Activated CD4-positive, alpha-beta T cell treated with anti-CD3 and anti-CD28 coated beads for 24 hours (primary cell): ENCODE results near the gene ARL3.
"Not testable (repeated sequence)": the region's sequence is repeated elsewhere in the genome, so short reads cannot be mapped to it uniquely, and the experiment has no call there.

Source experiments
- DNase-seq, 2 donors: peaks; one replicate each; pipeline ENCODE4 v3.0.0-alpha.2; 2020; ENCODE audit warnings: low read depth in 2 of 2

The ARL3 gene

GRCh38 chr10:102673236-102673818, 40.9 kb downstream of the ARL3 start:
- DNase-seq = no peak

- DNase-seq = no peak
Measured at GRCh38 chr10:102670871-102671434, 43.2 kb downstream of the ARL3 start.

- DNase-seq = no peak
Measured at GRCh38 chr10:102670065-102670670, 44.0 kb downstream of the ARL3 start.

GRCh38 chr10:102669206-102670064, 44.8 kb downstream of the ARL3 start:
- DNase-seq = no peak

- no peak for DNase-seq
Measured at GRCh38 chr10:102668326-102669107, 45.7 kb downstream of the ARL3 start.

- DNase-seq = not testable (repeated sequence)
Measured at GRCh38 chr10:102667411-102667810, 46.8 kb downstream of the ARL3 start.

DNA sequence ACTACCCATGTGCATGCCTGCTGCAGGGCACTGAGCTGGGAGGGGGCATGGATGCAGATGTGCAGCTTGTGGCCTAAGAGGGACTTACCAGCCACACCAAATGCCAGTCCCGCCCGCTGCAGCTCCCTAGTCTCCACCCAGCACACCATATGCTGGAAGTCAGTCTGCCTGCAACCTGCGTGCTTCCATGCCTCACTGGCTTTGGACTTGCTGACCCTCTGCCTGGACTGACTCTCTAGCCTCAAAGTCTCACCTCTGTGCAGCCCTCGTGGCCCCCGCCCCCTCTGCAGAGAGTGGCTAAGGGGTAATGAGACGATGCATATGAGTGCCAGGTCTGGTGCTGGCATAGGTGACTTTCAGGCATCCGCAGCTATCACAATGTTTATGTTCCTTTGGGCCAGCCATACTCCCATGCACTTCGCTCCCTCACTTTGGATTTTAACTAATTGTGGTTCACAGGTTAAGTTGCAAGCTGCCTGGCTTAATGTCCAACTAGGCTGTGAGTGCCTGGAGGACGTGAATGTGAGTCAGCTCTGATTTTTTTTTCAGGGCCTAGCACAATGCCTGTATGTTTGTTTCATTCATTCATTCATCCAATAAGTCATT, 48.2 kb downstream of the ARL3 start:
- no peak for DNase-seq

DNA sequence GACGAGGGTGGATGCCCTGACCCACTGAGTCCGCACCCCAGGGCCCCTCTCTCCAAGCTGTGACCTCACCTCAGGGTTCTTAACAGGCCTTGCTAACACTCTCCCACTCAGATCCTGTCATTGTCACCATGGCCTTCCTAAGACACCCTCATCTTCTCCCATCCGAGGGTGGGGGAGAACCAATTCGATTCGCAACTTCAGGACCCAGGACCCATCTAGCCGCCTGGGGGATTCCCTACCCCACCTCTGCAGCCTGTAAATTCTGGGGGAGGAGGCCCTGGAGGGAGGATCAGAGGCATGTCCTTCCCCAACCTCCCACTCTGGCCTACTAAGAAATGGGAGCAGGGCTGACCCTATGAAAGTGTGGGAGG, 52.6 kb downstream of the ARL3 start:
- DNase-seq = no peak

- DNase-seq = peak; percentile 49 to 65
Measured at GRCh38 chr10:102660888-102661657, 53.1 kb downstream of the ARL3 start.

GRCh38 chr10:102658802-102659201, 55.4 kb downstream of the ARL3 start:
- no peak for DNase-seq

DNA sequence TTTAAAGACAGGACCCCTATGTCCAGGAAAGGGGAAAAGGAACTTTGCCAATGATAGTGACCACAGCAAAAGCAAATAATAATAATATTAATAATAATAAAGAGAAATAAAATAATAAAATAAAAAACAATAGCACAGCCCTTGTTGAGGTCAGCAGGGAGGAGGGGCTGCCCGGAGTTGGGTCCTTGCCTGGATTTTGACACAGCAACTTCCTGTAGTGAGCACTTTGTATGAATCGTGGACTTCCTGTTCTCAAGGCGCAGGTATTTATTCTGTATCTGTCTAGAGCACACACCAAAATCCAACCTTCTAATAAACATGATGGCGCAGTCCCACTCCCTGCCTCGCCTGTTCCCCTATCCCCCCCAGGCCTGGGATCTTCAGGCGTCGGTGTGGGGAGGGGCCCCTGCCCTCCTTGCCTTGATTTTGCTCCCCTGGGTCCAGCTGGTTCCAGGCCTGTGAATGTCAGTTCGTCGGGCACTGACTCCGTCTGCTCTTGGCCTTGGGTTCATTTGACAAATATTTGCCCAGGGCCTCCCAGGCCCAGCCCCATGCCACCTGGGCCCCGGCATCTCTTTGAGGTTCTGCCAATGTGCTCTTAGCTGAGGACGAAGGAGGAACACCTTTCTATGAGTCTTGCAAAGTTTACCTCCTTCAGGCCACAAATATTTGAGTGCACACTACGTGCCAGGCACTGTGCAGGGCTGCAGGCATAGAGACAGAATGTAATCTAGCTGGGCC, 56.0 kb downstream of the ARL3 start:
- DNase-seq = no peak

- DNase-seq = no peak
Measured at GRCh38 chr10:102657451-102657850, 56.7 kb downstream of the ARL3 start.

- DNase-seq = no peak
Measured at GRCh38 chr10:102656791-102657371, 57.3 kb downstream of the ARL3 start.

DNA sequence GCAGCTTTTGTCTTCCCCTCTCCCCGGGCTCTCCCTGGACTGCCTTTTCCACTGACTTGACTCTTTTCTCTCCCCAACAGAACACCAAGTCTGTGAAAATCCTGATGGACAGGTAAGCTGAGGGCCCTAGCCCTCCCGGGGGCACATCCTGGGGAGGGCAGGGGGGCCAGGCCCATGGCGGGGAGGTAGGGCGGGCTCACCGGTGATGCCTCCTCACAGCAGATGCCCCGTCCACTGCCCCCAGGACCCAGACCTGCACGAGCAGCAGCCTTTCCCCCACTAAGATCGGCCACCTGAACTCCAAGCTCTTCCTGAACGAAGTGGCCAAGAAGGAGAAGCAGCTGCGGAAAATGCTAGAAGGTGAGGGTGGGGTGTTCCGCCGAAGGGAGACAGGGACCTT, 58.2 kb downstream of the ARL3 start:
- no peak for DNase-seq

DNA sequence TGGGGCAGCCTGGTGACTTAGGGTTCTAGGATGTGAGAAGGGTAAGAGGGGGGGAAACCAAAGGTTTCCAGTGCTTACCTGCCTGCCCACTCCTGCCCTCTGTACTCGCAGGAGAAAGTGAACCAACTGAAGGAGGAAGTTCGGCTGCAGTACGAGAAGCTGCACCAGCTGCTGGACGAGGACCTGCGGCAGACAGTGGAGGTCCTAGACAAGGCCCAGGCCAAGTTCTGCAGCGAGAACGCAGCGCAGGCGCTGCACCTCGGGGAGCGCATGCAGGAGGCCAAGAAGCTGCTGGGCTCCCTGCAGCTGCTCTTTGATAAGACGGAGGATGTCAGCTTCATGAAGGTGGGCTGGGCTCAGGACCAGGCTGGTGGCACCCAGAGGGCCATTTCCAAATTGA, 59.2 kb downstream of the ARL3 start:
- DNase-seq = no peak

DNA sequence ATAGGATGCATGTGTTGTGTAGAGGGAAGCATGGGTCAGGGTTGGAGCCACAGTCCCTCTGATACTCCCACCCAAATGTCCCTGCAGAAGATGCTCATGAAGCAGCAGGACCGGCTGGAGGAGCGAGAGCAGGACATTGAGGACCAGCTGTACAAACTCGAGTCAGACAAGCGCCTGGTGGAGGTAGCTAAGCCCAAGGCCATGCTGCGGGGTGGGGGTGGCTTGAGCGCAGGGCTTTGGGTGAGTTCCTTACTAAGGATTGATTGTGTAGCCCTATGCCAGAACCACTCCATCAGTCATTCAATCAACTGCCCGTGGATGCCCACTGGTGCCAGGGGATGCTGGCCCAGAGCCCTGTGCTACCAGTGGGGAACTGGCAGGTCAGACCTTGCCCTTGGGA, 59.6 kb downstream of the ARL3 start:
- no peak for DNase-seq

- DNase-seq = no peak
Measured at GRCh38 chr10:102653060-102653459, 61.1 kb downstream of the ARL3 start.

DNA sequence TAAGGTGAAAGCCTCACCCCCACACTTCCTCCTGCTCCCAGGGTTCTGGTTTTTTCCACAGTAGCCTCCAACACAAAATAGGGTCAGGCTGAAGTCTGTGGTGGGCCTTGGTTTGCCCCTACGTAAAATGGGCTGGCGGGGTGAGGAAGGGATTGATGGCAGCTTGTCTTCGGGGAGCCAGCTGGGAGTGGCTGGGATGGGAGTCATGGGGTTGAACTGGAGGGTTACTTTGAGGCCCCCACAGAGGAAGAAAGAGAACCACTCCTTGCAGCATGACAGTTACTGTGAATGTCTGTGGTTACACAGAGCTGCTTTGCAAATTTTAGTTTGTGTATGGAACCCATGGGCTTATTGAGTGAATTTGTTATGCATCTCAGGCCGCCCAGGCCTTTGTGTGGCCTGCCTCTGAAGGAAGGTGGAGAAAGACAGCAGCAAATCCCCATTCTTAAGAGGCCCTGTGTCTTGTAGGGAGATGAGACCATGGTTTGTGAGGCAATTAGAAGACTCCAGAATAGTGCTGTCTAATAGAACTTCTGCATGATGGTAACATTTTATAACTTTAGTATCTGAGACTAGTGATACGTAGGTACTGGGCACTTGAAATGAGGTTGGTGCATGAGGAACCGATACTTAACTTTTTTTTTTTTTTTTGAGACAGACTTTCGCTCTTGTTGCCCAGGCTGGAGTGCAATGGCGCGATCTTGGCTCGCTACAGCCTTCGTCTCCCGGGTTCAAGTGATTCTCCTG, 61.9 kb downstream of the ARL3 start:
- DNase-seq = no peak
